Measurements from ENCODE around the gene EIF5.

The EIF5 gene

GRCh38 chr14:103361867-103362266, 27.8 kb downstream of the EIF5 start:
- TF ChIP-seq CTCF (IDR thresholded peaks at IDR 0.05; ENCODE audit: low read depth, low read length), result no peak
- in situ Hi-C loops (cut with HindIII; ENCODE audit: low sequenced_read_pairs), result no loop called here

GRCh38 chr14:103362780-103363179, 28.7 kb downstream of the EIF5 start:
- no peak for TF ChIP-seq CTCF (IDR thresholded peaks at IDR 0.05; ENCODE audit: low read depth, low read length)
- DNase-seq (ENCODE audit: low read depth, low spot score), result no peak
- H3K4me3 ChIP-seq (ENCODE audit: low read depth, low read length), result no peak overlapping the region
- in situ Hi-C loops (cut with HindIII; ENCODE audit: low sequenced_read_pairs), result no loop called here

More at GRCh38 chr14:103361867-103362266, 27.8 kb downstream of the EIF5 start:
- DNase-seq (ENCODE audit: low read depth, low spot score), result peak; percentile 91
- no peak overlapping the region for H3K4me3 ChIP-seq (ENCODE audit: low read depth, low read length)

GRCh38 chr14:103366741-103367140, 32.7 kb downstream of the EIF5 start:
- no peak overlapping the region for H3K4me3 ChIP-seq (ENCODE audit: low read depth, low read length)
- in situ Hi-C loops (cut with HindIII; ENCODE audit: low sequenced_read_pairs), result no loop called here
- TF ChIP-seq CTCF (IDR thresholded peaks at IDR 0.05; ENCODE audit: low read depth, low read length), result no peak
- DNase-seq (ENCODE audit: low read depth, low spot score), result no peak

GRCh38 chr14:103367995-103368394, 34.0 kb downstream of the EIF5 start:
- DNase-seq (ENCODE audit: low read depth, low spot score), result no peak
- no peak for TF ChIP-seq CTCF (IDR thresholded peaks at IDR 0.05; ENCODE audit: low read depth, low read length)
- H3K4me3 ChIP-seq (ENCODE audit: low read depth, low read length), result no peak overlapping the region
- in situ Hi-C loops (cut with HindIII; ENCODE audit: low sequenced_read_pairs), result no loop called here

- in situ Hi-C loops (cut with HindIII; ENCODE audit: low sequenced_read_pairs), result no loop called here
- no peak for TF ChIP-seq CTCF (IDR thresholded peaks at IDR 0.05; ENCODE audit: low read depth, low read length)
- no peak overlapping the region for H3K4me3 ChIP-seq (ENCODE audit: low read depth, low read length)
- no peak for DNase-seq (ENCODE audit: low read depth, low spot score)
Measured at GRCh38 chr14:103370087-103370486, 36.0 kb downstream of the EIF5 start.

- no peak for DNase-seq (ENCODE audit: low read depth, low spot score)
- no peak for TF ChIP-seq CTCF (IDR thresholded peaks at IDR 0.05; ENCODE audit: low read depth, low read length)
- in situ Hi-C loops (cut with HindIII; ENCODE audit: low sequenced_read_pairs), result no loop called here
- H3K4me3 ChIP-seq (ENCODE audit: low read depth, low read length), result no peak overlapping the region
Measured at GRCh38 chr14:103372017-103372416, 38.0 kb downstream of the EIF5 start.

Data from astrocyte of the spinal cord (primary cell).